Activated naive CD4-positive, alpha-beta T cell treated with anti-CD3 and anti-CD28 coated beads for 36 hours (primary cell): ENCODE results near the gene UPF2. TPM values are rescaled to one million over a fixed set of nuclear protein-coding genes. Genes with fewer than 3 reads are reported as not detected.
"Not testable (repeated sequence)": the region's sequence is repeated elsewhere in the genome, so short reads cannot be mapped to it uniquely, and the experiment has no call there.

Experiments
- CTCF ChIA-PET: fragments of 350-600 bp; sonication (Branson Sonifier 250); formaldehyde crosslinking; loops from one replicate; lab custom pipeline; 2021; ENCODE audit warnings: antibody characterized with exemption; lab: Charles Lee
- DNase-seq: peaks from one replicate; pipeline ENCODE4 v3.0.0-alpha.2; 2020
- H3K27ac Mint-ChIP-seq: one replicate; pipeline ENCODE4 v1.8.0; 2021; ENCODE audit warnings: mild to moderate bottlenecking, mixed read lengths
- H3K27me3 Mint-ChIP-seq: one replicate; pipeline ENCODE4 v1.8.0; 2021; ENCODE audit warnings: low read depth, mixed read lengths
- H3K36me3 Mint-ChIP-seq: one replicate; pipeline ENCODE4 v1.8.0; 2021; ENCODE audit warnings: low read depth, mixed read lengths
- H3K4me1 Mint-ChIP-seq: one replicate; pipeline ENCODE4 v1.8.0; 2021; ENCODE audit warnings: low read depth, mixed read lengths
- H3K4me3 Mint-ChIP-seq: one replicate; pipeline ENCODE4 v1.8.0; 2021; ENCODE audit warnings: mild to moderate bottlenecking, moderate library complexity, mixed read lengths
- H3K9me3 Mint-ChIP-seq: one replicate; pipeline ENCODE4 v1.8.0; 2021; ENCODE audit warnings: mixed read lengths
- intact Hi-C: fragments of 100-400 bp; cut with micrococcal nuclease; formaldehyde crosslinking; loops from one replicate; pipeline ENCODE4 v1.15.1; 2023
- total RNA-seq, 2 experiments: library from RNA; stranded (reverse); gene quantifications; one replicate each; pipeline ENCODE4 v1.2.3, GENCODE V29; 2021

The UPF2 gene
- total RNA-seq, 2 experiments from 2014 or later = 27.5 to 29.5 TPM

- Mint-ChIP-seq H3K27ac (no peak overlapping the region), H3K4me1 (peaks cover 47% of the 10 kb centered on the region), H3K9me3 (no peaks in the 10 kb centered on the region), H3K4me3 (no peak overlapping the region), H3K36me3 (peaks cover 35% of the 10 kb centered on the region), H3K27me3 (no peaks in the 10 kb centered on the region)
- no peak for DNase-seq
- CTCF ChIA-PET = no interaction called here
- intact Hi-C loops = loop anchor here (2.0 kb wide), 1 partner anchor 13 kb away; no protein-coding TSS in a partner anchor
These were observed 15.1 kb downstream of the UPF2 start for GRCh38 chr10:12027539-12027938.

GRCh38 chr10:12025591-12025990 is 17.0 kb downstream of the UPF2 start:
- no peak for DNase-seq
- no peak overlapping the region for H3K4me3 Mint-ChIP-seq
- peaks cover 45% of the 10 kb centered on the region for H3K4me1 Mint-ChIP-seq
- H3K27me3 Mint-ChIP-seq = no peaks in the 10 kb centered on the region
- H3K27ac Mint-ChIP-seq = no peak overlapping the region
- CTCF ChIA-PET = interaction anchor here (0.5 to 2.5 kb wide), 2 partner anchors 9 to 141 kb away, joined by 3 to 7 read pairs; no protein-coding TSS in a partner anchor
- peaks cover 29% of the 10 kb centered on the region for H3K36me3 Mint-ChIP-seq
- no peaks in the 10 kb centered on the region for H3K9me3 Mint-ChIP-seq
- intact Hi-C loops = no loop called here

- H3K4me1 Mint-ChIP-seq = peaks cover 34% of the 10 kb centered on the region
- DNase-seq = no peak
- H3K27ac Mint-ChIP-seq = peak overlapping the region; percentile 77
- CTCF ChIA-PET = no interaction called here
- H3K9me3 Mint-ChIP-seq = no peaks in the 10 kb centered on the region
- H3K36me3 Mint-ChIP-seq = peaks cover 14% of the 10 kb centered on the region
- H3K27me3 Mint-ChIP-seq = no peaks in the 10 kb centered on the region
- intact Hi-C loops = loop anchor here (1.0 kb wide), 1 partner anchor 46 kb away; the partner anchor contains the start of gene DHTKD1
- H3K4me3 Mint-ChIP-seq = no peak overlapping the region
These were observed 19.9 kb downstream of the UPF2 start for GRCh38 chr10:12022580-12023257.

- peaks cover 5% of the 10 kb centered on the region for H3K36me3 Mint-ChIP-seq
- CTCF ChIA-PET = interaction anchor here (0.9 kb wide), 1 partner anchor 10 kb away, joined by 3 read pairs; no protein-coding TSS in a partner anchor
- H3K9me3 Mint-ChIP-seq = no peaks in the 10 kb centered on the region
- no peak for DNase-seq
- peaks cover 24% of the 10 kb centered on the region for H3K4me1 Mint-ChIP-seq
- H3K4me3 Mint-ChIP-seq = no peak overlapping the region
- intact Hi-C loops = no loop called here
- no peaks in the 10 kb centered on the region for H3K27me3 Mint-ChIP-seq
- H3K27ac Mint-ChIP-seq = no peak overlapping the region
These were observed 22.0 kb downstream of the UPF2 start for GRCh38 chr10:12020574-12020973.

GRCh38 chr10:12019283-12019971 is 23.2 kb downstream of the UPF2 start:
- H3K4me1 Mint-ChIP-seq = peaks cover 24% of the 10 kb centered on the region
- H3K27ac Mint-ChIP-seq = no peak overlapping the region
- CTCF ChIA-PET = no interaction called here
- H3K9me3 Mint-ChIP-seq = no peaks in the 10 kb centered on the region
- intact Hi-C loops = no loop called here
- H3K4me3 Mint-ChIP-seq = no peak overlapping the region
- H3K27me3 Mint-ChIP-seq = no peaks in the 10 kb centered on the region
- H3K36me3 Mint-ChIP-seq = peaks cover 7% of the 10 kb centered on the region
- no peak for DNase-seq

- H3K9me3 Mint-ChIP-seq = no peaks in the 10 kb centered on the region
These were observed 23.9 kb downstream of the UPF2 start for GRCh38 chr10:12018438-12019282.

GRCh38 chr10:12013926-12014325 is 28.7 kb downstream of the UPF2 start:
- Mint-ChIP-seq H3K4me1 (peaks cover 6% of the 10 kb centered on the region), H3K4me3 (no peak overlapping the region), H3K9me3 (peaks cover 8% of the 10 kb centered on the region), H3K27me3 (no peaks in the 10 kb centered on the region), H3K27ac (no peak overlapping the region), H3K36me3 (peaks cover 36% of the 10 kb centered on the region)
- CTCF ChIA-PET = no interaction called here
- intact Hi-C loops = no loop called here
- DNase-seq = no peak

More at GRCh38 chr10:12018438-12019282, 23.9 kb downstream of the UPF2 start:
- Mint-ChIP-seq H3K27ac (no peak overlapping the region), H3K36me3 (peaks cover 7% of the 10 kb centered on the region), H3K27me3 (no peaks in the 10 kb centered on the region), H3K4me3 (no peak overlapping the region), H3K4me1 (peaks cover 18% of the 10 kb centered on the region)
- CTCF ChIA-PET = no interaction called here
- intact Hi-C loops = no loop called here
- DNase-seq = no peak

- H3K27ac Mint-ChIP-seq, H3K4me3 Mint-ChIP-seq, H3K27me3 Mint-ChIP-seq, H3K9me3 Mint-ChIP-seq, intact Hi-C loops, CTCF ChIA-PET, DNase-seq, H3K4me1 Mint-ChIP-seq: not testable (repeated sequence)
- peaks cover 39% of the 10 kb centered on the region for H3K36me3 Mint-ChIP-seq
These were observed 29.2 kb downstream of the UPF2 start for GRCh38 chr10:12013391-12013790.

GRCh38 chr10:12010353-12010752 is 32.3 kb downstream of the UPF2 start:
- Mint-ChIP-seq H3K27ac (no peak overlapping the region), H3K9me3 (peaks cover 8% of the 10 kb centered on the region), H3K4me1 (no peaks in the 10 kb centered on the region), H3K36me3 (peaks cover 47% of the 10 kb centered on the region), H3K4me3 (no peak overlapping the region), H3K27me3 (no peaks in the 10 kb centered on the region)
- intact Hi-C loops = no loop called here
- CTCF ChIA-PET = interaction anchor here (1.1 kb wide), 1 partner anchor 10 kb away, joined by 3 read pairs; no protein-coding TSS in a partner anchor
- DNase-seq = no peak

GRCh38 chr10:12008842-12009241 is 33.8 kb downstream of the UPF2 start:
- H3K9me3 Mint-ChIP-seq, intact Hi-C loops, DNase-seq, H3K27me3 Mint-ChIP-seq, H3K27ac Mint-ChIP-seq, H3K4me1 Mint-ChIP-seq, H3K4me3 Mint-ChIP-seq, CTCF ChIA-PET: not testable (repeated sequence)
- peaks cover 57% of the 10 kb centered on the region for H3K36me3 Mint-ChIP-seq

GRCh38 chr10:12006671-12007070 is 35.9 kb downstream of the UPF2 start:
- Mint-ChIP-seq H3K4me1 (peaks cover 14% of the 10 kb centered on the region), H3K27me3 (no peaks in the 10 kb centered on the region), H3K27ac (no peak overlapping the region), H3K36me3 (peaks cover 60% of the 10 kb centered on the region), H3K4me3 (no peak overlapping the region), H3K9me3 (peaks cover 8% of the 10 kb centered on the region)
- CTCF ChIA-PET = interaction anchor here (1.5 kb wide), 1 partner anchor 20 kb away, joined by 3 read pairs; no protein-coding TSS in a partner anchor
- intact Hi-C loops = no loop called here
- DNase-seq = no peak
